Activated naive CD8-positive, alpha-beta T cell treated with anti-CD3 and anti-CD28 coated beads for 36 hours (primary cell): ENCODE results near the gene ARHGAP42. TPM values are rescaled to one million over a fixed set of nuclear protein-coding genes. Genes with fewer than 3 reads are reported as not detected.

Source experiments
- DNase-seq: peaks from one replicate; pipeline ENCODE4 v3.0.0; 2021
- H3K27ac Mint-ChIP-seq: one replicate; pipeline ENCODE4 v1.8.0; 2022; ENCODE audit warnings: mild to moderate bottlenecking, moderate library complexity, mixed read lengths
- H3K27me3 Mint-ChIP-seq: one replicate; pipeline ENCODE4 v1.8.0; 2022; ENCODE audit warnings: mild to moderate bottlenecking, mixed read lengths
- H3K36me3 Mint-ChIP-seq: one replicate; pipeline ENCODE4 v1.8.0; 2021; ENCODE audit warnings: mild to moderate bottlenecking, mixed read lengths
- H3K4me1 Mint-ChIP-seq: one replicate; pipeline ENCODE4 v1.8.0; 2021; ENCODE audit warnings: mixed read lengths
- H3K4me3 Mint-ChIP-seq: one replicate; pipeline ENCODE4 v1.8.0; 2022; ENCODE audit warnings: mild to moderate bottlenecking, moderate library complexity, mixed read lengths
- H3K9me3 Mint-ChIP-seq: one replicate; pipeline ENCODE4 v1.8.0; 2022; ENCODE audit warnings: mixed read lengths
- total RNA-seq, 2 experiments: library from RNA; stranded (reverse); gene quantifications; one replicate each; pipeline ENCODE4 v1.2.3, GENCODE V29; 2021

Gene ARHGAP42
- total RNA-seq, 2 experiments from 2014 or later: 0.22 to 0.58 TPM

GRCh38 chr11:100780470-100780869 lies 93.4 kb downstream of the ARHGAP42 start:
- Mint-ChIP-seq H3K9me3 (no peaks in the 10 kb centered on the region), H3K4me3 (no peak overlapping the region), H3K4me1 (no peaks in the 10 kb centered on the region), H3K27me3 (no peaks in the 10 kb centered on the region), H3K36me3 (no peaks in the 10 kb centered on the region), H3K27ac (no peak overlapping the region)
- DNase-seq: no peak

- H3K4me1 Mint-ChIP-seq: no peaks in the 10 kb centered on the region
These were observed 98.3 kb downstream of the ARHGAP42 start for GRCh38 chr11:100785148-100785983.

GRCh38 chr11:100788561-100789295 lies 101.6 kb downstream of the ARHGAP42 start:
- DNase-seq: no peak
- Mint-ChIP-seq H3K9me3 (no peaks in the 10 kb centered on the region), H3K27me3 (no peaks in the 10 kb centered on the region), H3K4me1 (no peaks in the 10 kb centered on the region), H3K27ac (no peak overlapping the region), H3K4me3 (no peak overlapping the region), H3K36me3 (no peaks in the 10 kb centered on the region)

More at GRCh38 chr11:100785148-100785983, 98.3 kb downstream of the ARHGAP42 start:
- H3K36me3 Mint-ChIP-seq: no peaks in the 10 kb centered on the region
- H3K9me3 Mint-ChIP-seq: no peaks in the 10 kb centered on the region
- H3K27ac Mint-ChIP-seq: no peak overlapping the region
- no peaks in the 10 kb centered on the region for H3K27me3 Mint-ChIP-seq
- DNase-seq: no peak
- H3K4me3 Mint-ChIP-seq: no peak overlapping the region

- no peak overlapping the region for H3K4me3 Mint-ChIP-seq
- no peak for DNase-seq
- H3K9me3 Mint-ChIP-seq: no peaks in the 10 kb centered on the region
- no peaks in the 10 kb centered on the region for H3K4me1 Mint-ChIP-seq
- H3K36me3 Mint-ChIP-seq: no peaks in the 10 kb centered on the region
- H3K27ac Mint-ChIP-seq: no peak overlapping the region
- H3K27me3 Mint-ChIP-seq: no peaks in the 10 kb centered on the region
These were observed 102.4 kb downstream of the ARHGAP42 start for GRCh38 chr11:100789500-100789899.

- H3K36me3 Mint-ChIP-seq: no peaks in the 10 kb centered on the region
- no peaks in the 10 kb centered on the region for H3K4me1 Mint-ChIP-seq
- no peak overlapping the region for H3K27ac Mint-ChIP-seq
- H3K4me3 Mint-ChIP-seq: no peak overlapping the region
- no peak for DNase-seq
- H3K27me3 Mint-ChIP-seq: no peaks in the 10 kb centered on the region
- H3K9me3 Mint-ChIP-seq: no peaks in the 10 kb centered on the region
These were observed 103.0 kb downstream of the ARHGAP42 start for GRCh38 chr11:100790073-100790472.

GRCh38 chr11:100791103-100791502 lies 104.0 kb downstream of the ARHGAP42 start:
- H3K4me1 Mint-ChIP-seq: no peaks in the 10 kb centered on the region
- no peaks in the 10 kb centered on the region for H3K36me3 Mint-ChIP-seq
- H3K27me3 Mint-ChIP-seq: no peaks in the 10 kb centered on the region
- no peaks in the 10 kb centered on the region for H3K9me3 Mint-ChIP-seq
- H3K27ac Mint-ChIP-seq: no peak overlapping the region
- no peak for DNase-seq
- H3K4me3 Mint-ChIP-seq: no peak overlapping the region

- Mint-ChIP-seq H3K4me3 (no peak overlapping the region), H3K27ac (no peak overlapping the region), H3K27me3 (no peaks in the 10 kb centered on the region), H3K4me1 (no peaks in the 10 kb centered on the region), H3K36me3 (no peaks in the 10 kb centered on the region), H3K9me3 (no peaks in the 10 kb centered on the region)
- no peak for DNase-seq
These were observed 104.8 kb downstream of the ARHGAP42 start for GRCh38 chr11:100791860-100792259.

GRCh38 chr11:100793525-100793924 lies 106.4 kb downstream of the ARHGAP42 start:
- Mint-ChIP-seq H3K4me1 (no peaks in the 10 kb centered on the region), H3K9me3 (no peaks in the 10 kb centered on the region), H3K36me3 (no peaks in the 10 kb centered on the region), H3K4me3 (no peak overlapping the region), H3K27ac (no peak overlapping the region), H3K27me3 (no peaks in the 10 kb centered on the region)
- no peak for DNase-seq

GRCh38 chr11:100794446-100794845 lies 107.4 kb downstream of the ARHGAP42 start:
- H3K27ac Mint-ChIP-seq: no peak overlapping the region
- H3K4me1 Mint-ChIP-seq: no peaks in the 10 kb centered on the region
- no peak for DNase-seq
- H3K36me3 Mint-ChIP-seq: no peaks in the 10 kb centered on the region
- no peak overlapping the region for H3K4me3 Mint-ChIP-seq
- H3K27me3 Mint-ChIP-seq: no peaks in the 10 kb centered on the region
- H3K9me3 Mint-ChIP-seq: no peaks in the 10 kb centered on the region

GRCh38 chr11:100799445-100799844 lies 112.4 kb downstream of the ARHGAP42 start:
- no peak for DNase-seq
- Mint-ChIP-seq H3K4me1 (no peaks in the 10 kb centered on the region), H3K27me3 (no peaks in the 10 kb centered on the region), H3K36me3 (no peaks in the 10 kb centered on the region), H3K9me3 (no peaks in the 10 kb centered on the region), H3K27ac (no peak overlapping the region), H3K4me3 (no peak overlapping the region)

GRCh38 chr11:100800202-100800601 lies 113.1 kb downstream of the ARHGAP42 start:
- Mint-ChIP-seq H3K27me3 (no peaks in the 10 kb centered on the region), H3K4me3 (no peak overlapping the region), H3K4me1 (no peaks in the 10 kb centered on the region), H3K9me3 (no peaks in the 10 kb centered on the region), H3K36me3 (no peaks in the 10 kb centered on the region), H3K27ac (no peak overlapping the region)
- DNase-seq: no peak

GRCh38 chr11:100801225-100801999 lies 114.3 kb downstream of the ARHGAP42 start:
- H3K9me3 Mint-ChIP-seq: no peaks in the 10 kb centered on the region
- H3K4me3 Mint-ChIP-seq: no peak overlapping the region
- no peak for DNase-seq
- H3K27me3 Mint-ChIP-seq: no peaks in the 10 kb centered on the region
- H3K4me1 Mint-ChIP-seq: no peaks in the 10 kb centered on the region
- no peaks in the 10 kb centered on the region for H3K36me3 Mint-ChIP-seq
- H3K27ac Mint-ChIP-seq: no peak overlapping the region

GRCh38 chr11:100805506-100806199 lies 118.6 kb downstream of the ARHGAP42 start:
- Mint-ChIP-seq H3K4me1 (no peaks in the 10 kb centered on the region), H3K36me3 (no peaks in the 10 kb centered on the region), H3K9me3 (no peaks in the 10 kb centered on the region), H3K4me3 (no peak overlapping the region), H3K27me3 (no peaks in the 10 kb centered on the region), H3K27ac (no peak overlapping the region)
- DNase-seq: no peak

GRCh38 chr11:100806296-100806695 lies 119.2 kb downstream of the ARHGAP42 start:
- Mint-ChIP-seq H3K4me1 (no peaks in the 10 kb centered on the region), H3K27me3 (no peaks in the 10 kb centered on the region), H3K4me3 (no peak overlapping the region), H3K36me3 (no peaks in the 10 kb centered on the region), H3K9me3 (no peaks in the 10 kb centered on the region), H3K27ac (no peak overlapping the region)
- no peak for DNase-seq
